ENCODE measurements around the gene CIBAR2. TPM values are rescaled to one million over a fixed set of nuclear protein-coding genes. Genes with fewer than 3 reads are reported as not detected.

Gene CIBAR2
- total RNA-seq, 1 donor from 2014 or later: not detected

- peak overlapping the region; percentile 72 for H3K4me3 Mint-ChIP-seq (ENCODE audit: unreplicated experiment)
- DNase-seq: peak; percentile 68
- H3K36me3 Mint-ChIP-seq (ENCODE audit: unreplicated experiment): peaks cover 15% of the 10 kb centered on the region
- H3K4me1 Mint-ChIP-seq (ENCODE audit: low read depth, unreplicated experiment): peaks cover 30% of the 10 kb centered on the region
- peaks cover 12% of the 10 kb centered on the region for H3K27me3 Mint-ChIP-seq (ENCODE audit: unreplicated experiment)
- no peak for TF ChIP-seq CTCF (IDR thresholded peaks at IDR 0.05; ENCODE audit: partially characterized antibody, unreplicated experiment)
- peaks cover 10% of the 10 kb centered on the region for H3K9me3 Mint-ChIP-seq (ENCODE audit: unreplicated experiment)
- peak overlapping the region; percentile 54 for H3K27ac Mint-ChIP-seq (ENCODE audit: unreplicated experiment)
Observed at GRCh38 chr16:85082173-85083050, 29.9 kb downstream of the CIBAR2 start.

DNA sequence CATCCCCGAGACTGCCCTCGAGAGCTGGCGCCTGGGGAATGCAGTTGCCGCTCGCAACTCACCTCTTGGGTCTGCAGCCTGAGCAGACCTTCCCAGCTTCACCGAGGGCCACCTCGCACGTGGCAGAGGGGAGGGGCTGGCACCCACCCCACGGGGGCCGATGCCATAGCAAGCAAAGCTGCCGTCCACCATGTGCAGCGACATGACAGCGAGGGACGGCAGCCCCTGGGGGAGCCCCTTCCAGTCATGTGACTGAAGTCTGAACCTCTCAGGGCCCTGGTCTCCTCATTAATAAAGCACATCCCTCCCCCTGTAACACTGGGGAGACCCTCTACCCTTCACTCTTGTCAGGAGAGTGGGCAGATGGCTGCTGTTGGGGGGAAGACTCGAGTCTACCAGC lies 30.5 kb downstream of the CIBAR2 start:
- peaks cover 30% of the 10 kb centered on the region for H3K4me1 Mint-ChIP-seq (ENCODE audit: low read depth, unreplicated experiment)
- no peak for TF ChIP-seq CTCF (IDR thresholded peaks at IDR 0.05; ENCODE audit: partially characterized antibody, unreplicated experiment)
- H3K27me3 Mint-ChIP-seq (ENCODE audit: unreplicated experiment): peaks cover 12% of the 10 kb centered on the region
- H3K4me3 Mint-ChIP-seq (ENCODE audit: unreplicated experiment): no peak overlapping the region
- H3K9me3 Mint-ChIP-seq (ENCODE audit: unreplicated experiment): peaks cover 10% of the 10 kb centered on the region
- peaks cover 15% of the 10 kb centered on the region for H3K36me3 Mint-ChIP-seq (ENCODE audit: unreplicated experiment)
- no peak for DNase-seq
- peak overlapping the region; percentile 54 for H3K27ac Mint-ChIP-seq (ENCODE audit: unreplicated experiment)

GRCh38 chr16:85081038-85081437 lies 31.2 kb downstream of the CIBAR2 start:
- peaks cover 30% of the 10 kb centered on the region for H3K4me1 Mint-ChIP-seq (ENCODE audit: low read depth, unreplicated experiment)
- no peak for DNase-seq
- peaks cover 12% of the 10 kb centered on the region for H3K27me3 Mint-ChIP-seq (ENCODE audit: unreplicated experiment)
- peaks cover 15% of the 10 kb centered on the region for H3K36me3 Mint-ChIP-seq (ENCODE audit: unreplicated experiment)
- TF ChIP-seq CTCF (IDR thresholded peaks at IDR 0.05; ENCODE audit: partially characterized antibody, unreplicated experiment): no peak
- peak overlapping the region; percentile 81 for H3K4me3 Mint-ChIP-seq (ENCODE audit: unreplicated experiment)
- peak overlapping the region; percentile 91 for H3K27ac Mint-ChIP-seq (ENCODE audit: unreplicated experiment)
- peaks cover 12% of the 10 kb centered on the region for H3K9me3 Mint-ChIP-seq (ENCODE audit: unreplicated experiment)

DNA sequence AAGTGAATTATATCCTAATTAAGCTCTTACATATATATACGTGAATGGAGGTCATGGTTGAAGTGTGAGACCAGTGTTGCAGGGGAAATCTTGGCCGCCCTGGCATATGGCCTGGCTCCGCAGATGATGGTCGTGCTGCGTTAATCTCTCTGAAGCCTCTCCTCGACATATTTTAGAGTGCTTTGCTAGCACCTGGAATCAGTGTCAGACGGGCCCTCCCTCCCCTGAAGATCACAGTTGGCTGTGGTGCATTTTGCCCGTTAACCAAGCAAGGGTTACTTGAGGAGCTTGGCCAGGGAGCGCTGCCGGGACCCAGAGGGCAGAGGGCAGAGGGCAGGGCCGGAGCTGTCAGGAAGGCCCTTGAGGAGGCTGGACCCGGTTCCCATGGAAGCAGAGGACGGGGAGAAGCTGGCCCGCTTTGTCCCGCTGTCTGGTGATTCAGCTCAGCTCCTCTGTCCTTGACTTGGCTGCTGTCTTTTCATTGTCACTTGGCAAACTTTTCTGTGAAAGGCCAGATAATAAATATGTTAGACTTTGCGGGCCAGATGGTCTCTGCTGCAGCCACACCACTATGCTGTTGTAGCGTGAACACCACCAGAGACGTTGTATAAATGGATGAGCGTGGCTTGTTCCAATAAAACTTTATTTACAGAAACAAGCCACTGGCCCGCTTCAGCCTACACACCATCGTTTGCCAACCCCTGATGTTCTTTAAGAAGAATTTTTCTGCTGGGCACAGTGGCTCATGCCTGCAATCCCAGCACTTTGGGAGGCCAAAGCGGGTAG lies 32.3 kb downstream of the CIBAR2 start:
- H3K9me3 Mint-ChIP-seq (ENCODE audit: unreplicated experiment): peaks cover 13% of the 10 kb centered on the region
- no peak overlapping the region for H3K4me3 Mint-ChIP-seq (ENCODE audit: unreplicated experiment)
- peaks cover 12% of the 10 kb centered on the region for H3K27me3 Mint-ChIP-seq (ENCODE audit: unreplicated experiment)
- no peak for DNase-seq
- no peak overlapping the region for H3K27ac Mint-ChIP-seq (ENCODE audit: unreplicated experiment)
- H3K4me1 Mint-ChIP-seq (ENCODE audit: low read depth, unreplicated experiment): peaks cover 25% of the 10 kb centered on the region
- TF ChIP-seq CTCF (IDR thresholded peaks at IDR 0.05; ENCODE audit: partially characterized antibody, unreplicated experiment): no peak
- peaks cover 15% of the 10 kb centered on the region for H3K36me3 Mint-ChIP-seq (ENCODE audit: unreplicated experiment)
